Measurements from ENCODE around the gene SLC16A8.
"Not testable (repeated sequence)": the region's sequence is repeated elsewhere in the genome, so short reads cannot be mapped to it uniquely, and the experiment has no call there.

Gene SLC16A8

DNA sequence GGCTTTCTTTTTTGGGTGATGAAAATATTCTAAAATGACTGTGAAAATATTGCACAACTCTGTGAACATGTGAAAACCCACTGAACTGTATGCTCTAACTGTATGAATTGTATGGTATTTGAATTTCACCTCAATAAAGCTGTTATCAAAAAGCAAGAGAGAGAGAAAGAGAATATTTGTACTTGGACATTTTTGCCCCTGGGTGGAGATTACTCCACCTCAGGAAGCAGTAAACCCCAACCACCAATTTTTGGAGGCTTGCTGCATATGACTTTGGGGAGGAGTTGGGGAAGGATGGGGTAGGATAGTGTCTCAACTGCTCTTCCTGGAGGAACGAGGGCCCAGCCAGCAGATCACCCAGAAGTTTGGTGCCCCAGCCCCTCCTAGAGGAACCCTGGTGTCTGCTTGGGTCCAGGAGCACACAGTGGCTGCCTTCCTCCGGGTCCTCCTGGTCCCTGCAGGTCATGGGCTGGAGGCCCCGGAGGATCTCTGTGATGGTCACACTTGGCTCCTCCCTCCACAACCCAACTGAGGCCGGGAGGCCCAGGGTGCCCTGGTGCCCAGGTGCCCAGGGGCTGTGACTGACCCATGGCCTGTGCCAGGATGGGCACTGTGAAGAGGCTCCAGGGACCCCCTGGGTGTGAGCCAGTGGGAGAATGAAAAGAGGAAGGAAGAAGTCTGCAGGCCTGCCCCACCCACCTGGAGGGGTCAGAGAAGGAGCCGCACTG is 42.1 kb downstream of the SLC16A8 start:
- no peak for DNase-seq

- no peak for DNase-seq
Measured at GRCh38 chr22:38040953-38041759, 42.8 kb downstream of the SLC16A8 start.

- no peak for DNase-seq
Measured at GRCh38 chr22:38038890-38039812, 44.8 kb downstream of the SLC16A8 start.

- DNase-seq = no peak
Measured at GRCh38 chr22:38038426-38038825, 45.6 kb downstream of the SLC16A8 start.

DNA sequence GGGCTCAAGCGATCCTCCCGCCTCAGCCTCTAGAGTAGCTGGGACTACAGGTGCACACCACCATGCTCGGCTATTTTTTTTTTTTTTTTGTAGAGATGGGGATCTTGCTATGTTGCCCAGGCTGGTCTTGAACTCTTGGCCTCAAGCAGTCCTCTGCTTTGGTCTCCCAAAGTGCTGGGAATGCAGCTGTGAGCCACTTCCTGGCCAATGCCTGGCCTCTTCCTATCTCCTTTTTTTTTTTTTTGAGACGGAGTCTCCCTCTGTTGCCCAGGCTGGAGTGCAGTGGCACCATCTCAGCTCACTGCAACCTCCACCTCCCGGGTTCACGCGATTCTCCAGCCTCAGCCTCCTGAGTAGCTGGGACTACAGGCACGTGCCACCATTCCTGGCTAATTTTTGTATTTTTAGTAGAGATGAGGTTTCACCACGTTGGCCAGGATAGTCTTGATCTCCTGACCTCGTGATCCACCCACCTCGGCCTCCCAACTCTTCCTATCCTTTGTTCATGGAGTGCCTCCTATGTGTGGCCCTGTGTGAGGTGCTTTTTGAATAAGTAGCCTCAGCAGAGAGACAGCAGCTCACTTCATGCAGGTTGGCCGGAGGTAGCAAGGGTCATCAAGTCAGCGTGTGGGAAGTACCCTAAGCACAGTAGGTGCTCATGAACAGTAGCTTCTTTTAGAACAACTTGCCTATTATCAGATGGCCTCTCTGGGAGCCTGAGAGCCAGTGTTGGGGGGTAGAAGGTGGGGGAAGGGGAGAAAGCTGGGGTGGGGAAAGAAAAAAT is 46.4 kb downstream of the SLC16A8 start:
- not testable (repeated sequence) for DNase-seq

DNA sequence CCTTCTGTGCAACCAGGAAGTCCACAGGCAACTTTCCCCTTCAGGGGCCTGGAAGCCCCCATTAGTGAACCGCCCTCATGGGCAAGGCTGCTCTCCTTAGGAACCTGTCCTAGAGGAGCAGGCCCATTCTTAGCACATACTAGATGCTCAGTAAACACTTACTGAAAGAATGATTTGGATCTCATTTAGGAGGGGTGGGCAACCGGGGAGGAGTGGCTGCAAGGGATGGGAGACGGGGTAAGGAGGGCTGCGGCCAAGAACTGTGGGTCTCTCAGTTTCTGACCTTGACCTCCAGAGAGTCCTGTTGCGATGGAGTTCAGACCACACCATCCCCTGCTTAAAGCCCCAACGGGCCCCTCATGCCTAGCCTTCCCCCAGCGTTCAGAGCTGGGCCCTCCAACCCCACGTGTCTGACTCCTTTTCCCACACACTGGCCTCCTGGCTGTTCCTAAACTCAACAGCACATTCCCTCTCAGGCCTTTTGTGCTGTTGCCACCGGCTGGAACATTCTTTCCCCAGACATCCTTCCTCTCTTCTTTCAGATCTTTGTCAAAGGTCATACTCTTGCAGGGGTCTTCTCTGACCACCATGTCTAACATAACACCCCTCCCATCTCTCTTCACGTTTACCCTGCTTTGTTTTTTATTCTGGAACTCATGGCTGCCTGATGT is 47.5 kb downstream of the SLC16A8 start:
- DNase-seq = no peak

- no peak for DNase-seq
Measured at GRCh38 chr22:38035530-38035885, 48.5 kb downstream of the SLC16A8 start.

DNA sequence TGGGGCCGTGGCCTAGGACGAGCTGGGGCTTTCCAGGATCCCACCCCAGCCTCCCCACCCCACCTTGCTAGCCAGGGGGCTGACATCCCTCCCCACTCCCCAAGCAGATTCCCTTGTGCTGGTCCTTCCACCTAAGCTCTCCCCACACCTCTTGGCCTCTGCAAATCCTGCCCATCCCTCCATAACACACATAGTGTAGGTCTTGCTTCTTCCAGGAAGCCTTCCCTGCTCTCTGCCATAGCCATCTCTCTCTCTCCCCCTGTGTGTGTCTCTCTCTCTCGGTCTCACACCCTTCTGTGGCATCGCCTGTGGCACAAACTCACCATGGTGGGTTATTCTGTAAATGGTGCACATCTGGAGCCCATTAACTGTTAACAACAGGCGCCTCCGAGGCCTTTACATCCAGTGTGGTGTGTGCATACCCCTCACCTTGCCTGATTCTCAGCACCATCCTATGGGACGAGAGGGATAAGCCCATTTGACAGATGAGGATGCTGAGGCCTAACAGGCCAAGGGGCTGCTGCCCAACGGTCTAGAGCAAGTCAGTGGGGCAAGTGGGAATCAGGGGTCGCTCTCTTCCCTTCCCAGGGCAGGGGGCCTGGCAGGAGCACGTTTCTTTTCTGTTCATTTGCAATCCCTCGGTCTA is 49.0 kb downstream of the SLC16A8 start:
- DNase-seq = no peak

- DNase-seq = no peak
Measured at GRCh38 chr22:38034278-38034882, 49.6 kb downstream of the SLC16A8 start.

GRCh38 chr22:38033522-38034277 is 50.3 kb downstream of the SLC16A8 start:
- DNase-seq = no peak

- no peak for DNase-seq
Measured at GRCh38 chr22:38032681-38033521, 51.1 kb downstream of the SLC16A8 start.

DNA sequence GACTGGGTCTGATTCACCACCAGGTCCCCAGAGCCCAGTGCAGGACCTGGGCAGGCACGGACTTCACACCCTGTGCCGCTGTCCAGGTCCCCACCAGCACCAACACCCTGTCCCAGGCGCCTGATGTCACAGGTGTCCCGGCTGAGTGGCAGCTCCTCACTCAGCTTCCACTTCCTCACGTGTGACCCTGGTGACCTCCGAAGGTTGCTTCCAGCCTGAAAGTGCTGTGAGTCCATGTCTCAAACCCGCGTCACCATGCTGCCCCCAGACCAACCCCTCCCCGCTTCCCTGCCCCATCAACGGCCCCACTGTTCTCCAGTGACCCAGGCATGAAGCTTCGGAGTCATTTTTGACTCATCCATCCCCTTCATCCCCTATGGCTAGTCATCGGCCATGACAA is 52.5 kb downstream of the SLC16A8 start:
- no peak for DNase-seq

DNA sequence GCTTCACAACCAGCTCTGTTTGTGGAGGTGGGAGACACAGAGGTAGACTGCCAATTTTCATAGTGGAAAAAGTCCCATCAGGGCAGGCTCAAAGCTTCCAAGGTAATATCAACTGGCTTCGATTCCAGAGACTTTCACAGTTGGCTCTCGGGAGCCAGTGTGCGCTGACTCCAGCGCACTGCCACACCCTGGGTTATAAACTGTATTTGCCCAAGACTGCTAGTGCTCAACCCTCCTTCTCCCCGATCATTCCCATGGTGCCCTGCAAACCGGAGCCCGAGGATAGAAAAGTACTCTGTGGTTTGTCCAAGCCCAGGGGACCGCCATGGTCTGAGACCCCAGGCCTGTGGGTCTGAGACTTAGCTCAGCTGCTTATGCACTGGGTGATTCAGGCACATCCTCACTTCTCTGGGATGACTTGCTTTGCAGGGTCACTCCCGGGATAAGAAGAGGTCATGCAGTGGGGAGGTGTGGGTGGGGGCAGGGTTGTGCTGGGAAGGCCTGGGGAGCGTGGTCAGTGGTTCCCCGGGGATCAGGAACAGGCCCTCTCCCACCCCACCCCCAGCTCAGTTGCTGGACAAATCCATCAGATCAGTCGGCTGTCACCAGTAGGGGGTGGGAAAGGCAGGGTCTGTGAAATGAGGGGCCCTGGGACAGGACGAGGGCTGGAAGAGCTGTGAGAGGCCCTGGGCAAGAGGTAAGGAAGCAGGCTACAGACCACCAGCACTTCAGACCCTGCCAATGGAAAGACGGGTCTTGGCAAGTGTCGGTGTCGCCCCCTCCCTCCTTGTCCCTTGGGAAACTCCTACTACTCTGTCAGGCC is 53.5 kb downstream of the SLC16A8 start:
- no peak for DNase-seq

- no peak for DNase-seq
Measured at GRCh38 chr22:38029901-38030300, 54.1 kb downstream of the SLC16A8 start.

DNA sequence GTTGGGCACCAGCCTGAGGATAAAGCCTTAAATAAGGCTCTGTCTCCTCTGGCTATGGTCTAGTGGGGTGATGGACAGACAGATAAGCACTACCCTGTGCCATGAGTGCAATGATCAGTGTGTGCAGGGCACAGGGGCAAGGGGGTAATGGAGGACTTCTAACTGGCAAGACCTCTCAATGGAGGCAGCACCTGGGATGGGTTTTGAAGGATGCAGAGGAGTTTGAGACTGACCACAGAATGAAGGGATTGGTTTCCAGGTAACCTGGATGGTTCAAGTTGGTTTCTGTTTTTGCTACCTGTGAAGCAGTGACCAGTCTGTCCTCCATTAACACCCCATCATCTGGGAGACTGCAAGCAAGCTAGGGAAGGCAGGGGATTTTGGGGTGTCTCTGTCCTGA is 54.6 kb downstream of the SLC16A8 start:
- DNase-seq = no peak

- DNase-seq = no peak
Measured at GRCh38 chr22:38028344-38029130, 55.4 kb downstream of the SLC16A8 start.
